NCI-H748 (cell line): ENCODE measurements around the gene MFGE8.
A peak's percentile ranks its signal among the peaks of the same experiment; 100 is the strongest.
"Not testable (repeated sequence)": the region's sequence is repeated elsewhere in the genome, so short reads cannot be mapped to it uniquely, and the experiment has no call there.

Experiments
- DNase-seq: peaks from one replicate; lab custom pipeline; 2025; ENCODE audit not compliant: unreplicated experiment; lab: John Stamatoyannopoulos, UW

The MFGE8 gene, protein sequence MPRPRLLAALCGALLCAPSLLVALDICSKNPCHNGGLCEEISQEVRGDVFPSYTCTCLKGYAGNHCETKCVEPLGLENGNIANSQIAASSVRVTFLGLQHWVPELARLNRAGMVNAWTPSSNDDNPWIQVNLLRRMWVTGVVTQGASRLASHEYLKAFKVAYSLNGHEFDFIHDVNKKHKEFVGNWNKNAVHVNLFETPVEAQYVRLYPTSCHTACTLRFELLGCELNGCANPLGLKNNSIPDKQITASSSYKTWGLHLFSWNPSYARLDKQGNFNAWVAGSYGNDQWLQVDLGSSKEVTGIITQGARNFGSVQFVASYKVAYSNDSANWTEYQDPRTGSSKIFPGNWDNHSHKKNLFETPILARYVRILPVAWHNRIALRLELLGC

DNA sequence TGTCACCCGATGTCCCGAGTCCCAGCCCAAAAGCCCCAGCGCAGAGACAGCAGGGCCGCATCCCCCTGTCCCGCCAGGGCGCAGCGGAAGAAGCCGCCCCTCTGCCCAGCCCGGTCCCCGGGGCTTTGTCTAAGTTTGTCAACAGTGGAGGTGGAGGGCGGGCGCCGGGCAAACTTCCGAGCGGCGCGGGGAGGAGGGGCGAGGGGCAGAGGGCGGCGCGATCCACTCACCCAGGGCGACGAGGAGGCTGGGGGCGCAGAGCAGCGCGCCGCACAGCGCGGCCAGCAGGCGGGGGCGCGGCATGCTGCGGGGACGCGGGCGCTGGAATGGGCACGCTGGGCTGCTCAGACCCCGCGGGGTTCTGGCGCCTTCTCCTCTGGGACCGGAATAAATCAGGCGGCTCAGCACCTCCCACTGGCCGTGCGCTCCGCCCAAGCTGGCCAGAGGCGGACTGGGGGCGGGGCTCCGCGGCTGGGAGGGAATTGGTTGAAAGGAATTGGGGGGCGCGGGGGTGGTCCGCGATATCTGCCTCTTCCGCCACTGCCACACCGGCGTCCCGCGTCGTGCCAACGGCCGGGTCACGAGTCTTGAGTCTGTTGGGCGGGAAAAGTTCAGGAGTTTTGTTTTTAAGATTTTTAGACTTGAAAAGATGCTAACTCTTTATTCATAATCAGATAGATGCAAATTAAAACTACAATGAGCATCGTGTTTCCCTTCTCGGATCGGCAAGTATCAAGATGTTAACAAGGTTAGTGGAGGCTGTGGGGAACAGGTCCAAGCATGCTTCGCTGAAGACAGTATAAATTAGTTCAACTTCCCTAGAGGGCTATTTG, at the start of gene MFGE8:
Gene MFGE8 (minus strand): TSS at position 363 of the 833 bp plus-strand sequence. CDS start 60 bp downstream, at position 303.
- peak; percentile 70 for DNase-seq

DNA sequence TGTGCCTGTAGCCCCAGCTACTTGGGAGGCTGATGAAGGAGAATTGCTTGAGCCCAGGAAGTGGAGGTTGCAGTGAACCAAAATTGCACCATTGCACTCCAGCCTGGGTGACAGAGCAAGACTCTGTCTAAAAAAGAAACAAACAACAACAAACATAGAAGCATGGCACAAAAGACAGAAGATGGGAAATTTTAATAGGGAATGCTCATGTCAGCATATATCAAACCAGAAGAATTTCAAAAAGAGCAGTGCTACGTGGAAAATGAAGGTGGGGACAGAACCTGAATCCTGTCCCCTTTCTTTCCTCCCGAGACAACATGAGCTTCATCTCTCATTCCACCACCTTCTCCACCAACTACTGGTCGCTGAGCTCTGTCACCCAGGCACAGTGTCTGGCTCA, 46.3 kb upstream of the MFGE8 start:
- DNase-seq: no peak

DNA sequence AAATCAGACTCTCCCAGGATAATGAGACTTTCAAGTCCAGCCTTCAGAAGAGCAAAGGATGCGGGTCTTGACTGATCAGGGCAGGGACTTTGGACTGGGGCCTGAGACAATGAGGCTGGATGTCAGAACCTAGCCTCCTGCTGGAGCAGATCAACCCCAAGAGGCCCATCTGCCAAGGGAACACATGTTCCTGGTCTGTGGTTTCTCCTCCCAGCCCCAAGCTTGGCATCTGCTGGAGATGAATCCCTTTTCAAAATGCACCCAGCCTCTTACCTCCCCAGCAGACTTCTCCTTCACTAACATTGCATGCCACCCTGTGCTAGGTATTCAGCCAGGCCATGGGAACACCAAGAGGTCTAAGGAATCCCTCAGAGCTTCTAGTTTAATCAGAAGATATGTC, 43.7 kb upstream of the MFGE8 start:
- no peak for DNase-seq

DNA sequence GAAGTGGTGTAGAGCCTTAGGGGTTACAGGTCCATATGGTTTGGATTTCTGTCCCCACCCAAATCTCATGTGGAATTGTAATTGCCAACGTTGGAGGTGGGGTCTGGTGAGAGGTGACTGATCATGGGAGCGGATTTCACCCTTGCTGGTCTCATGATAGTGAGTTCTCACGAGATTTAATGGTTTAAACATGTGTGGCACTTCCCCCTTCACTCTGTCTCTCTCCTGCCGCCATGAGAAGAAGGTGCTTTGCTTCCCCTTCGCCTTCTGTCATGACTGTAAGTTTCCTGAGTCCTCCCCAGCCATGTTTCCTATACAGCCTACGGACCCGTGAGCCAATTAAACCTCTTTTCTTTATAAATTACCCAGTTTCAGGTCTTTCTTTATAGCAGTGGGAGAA, 43.1 kb upstream of the MFGE8 start:
- no peak for DNase-seq

DNA sequence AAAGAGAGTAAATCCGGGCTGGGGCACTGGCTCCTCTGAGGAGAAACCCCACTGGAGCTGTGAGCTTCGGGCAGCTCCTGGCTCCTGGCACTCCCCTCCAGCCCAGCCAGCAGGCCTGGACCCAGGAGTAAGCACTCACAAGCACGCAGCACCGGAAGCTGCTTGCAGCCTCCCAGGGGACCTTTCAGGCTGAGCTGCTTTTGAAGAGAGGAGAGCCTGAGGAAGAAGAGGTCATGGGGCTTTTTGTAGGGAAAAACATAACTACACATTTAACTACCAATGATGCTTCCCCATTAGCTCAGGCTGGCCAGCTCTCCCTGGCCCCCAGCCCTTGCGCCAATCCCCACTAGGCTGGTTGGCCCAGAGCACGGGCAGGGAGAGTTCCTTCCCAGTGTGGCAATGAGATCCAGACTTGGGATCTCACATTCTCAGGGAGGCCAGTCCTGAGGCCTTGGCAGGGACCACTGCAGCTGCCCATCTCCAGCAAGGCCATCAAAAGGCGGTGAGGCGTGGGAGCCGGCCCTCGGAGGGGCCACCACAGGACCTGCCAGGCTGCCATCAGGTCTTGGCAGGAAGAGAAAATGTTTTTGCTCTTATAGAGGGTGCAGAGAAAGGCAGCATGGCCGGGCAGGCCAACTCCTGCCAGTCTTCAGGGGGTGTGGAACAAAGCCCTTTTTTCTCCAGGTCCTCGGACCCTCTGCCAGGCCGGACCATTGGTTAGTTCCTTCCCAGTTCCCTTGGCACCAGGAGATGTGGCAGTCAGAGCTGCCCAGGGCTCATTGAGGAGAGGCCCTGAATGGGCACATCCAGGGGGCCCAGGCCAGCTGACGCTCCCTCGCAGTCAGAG, 41.5 kb upstream of the MFGE8 start:
- DNase-seq: no peak

DNA sequence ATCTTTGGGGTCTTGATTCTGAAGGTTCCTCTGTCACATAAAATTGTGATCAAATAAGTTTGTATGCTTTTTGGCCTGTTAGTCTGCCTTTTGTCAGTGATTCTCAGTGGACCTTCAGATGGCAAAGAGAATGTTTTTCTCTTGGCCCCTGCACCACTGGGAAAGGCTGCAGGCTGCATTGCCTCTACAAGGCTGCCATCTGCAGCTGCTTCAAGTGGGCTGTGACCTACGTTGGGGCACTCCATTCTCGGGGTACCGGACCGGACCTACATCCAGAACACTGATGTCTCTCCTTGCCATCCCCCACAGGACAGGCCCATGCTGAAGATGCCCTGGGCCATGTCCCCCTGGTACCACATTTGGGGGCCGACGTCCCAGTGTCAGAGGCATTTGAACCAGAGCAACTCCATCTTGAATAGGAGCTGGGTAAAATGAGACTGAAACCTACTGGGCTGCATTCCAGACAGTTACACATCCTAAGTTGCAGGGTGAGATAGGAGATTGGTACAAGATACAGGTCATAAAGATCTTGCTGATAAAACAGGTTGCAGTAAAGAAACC, 37.5 kb upstream of the MFGE8 start:
- no peak for DNase-seq

DNA sequence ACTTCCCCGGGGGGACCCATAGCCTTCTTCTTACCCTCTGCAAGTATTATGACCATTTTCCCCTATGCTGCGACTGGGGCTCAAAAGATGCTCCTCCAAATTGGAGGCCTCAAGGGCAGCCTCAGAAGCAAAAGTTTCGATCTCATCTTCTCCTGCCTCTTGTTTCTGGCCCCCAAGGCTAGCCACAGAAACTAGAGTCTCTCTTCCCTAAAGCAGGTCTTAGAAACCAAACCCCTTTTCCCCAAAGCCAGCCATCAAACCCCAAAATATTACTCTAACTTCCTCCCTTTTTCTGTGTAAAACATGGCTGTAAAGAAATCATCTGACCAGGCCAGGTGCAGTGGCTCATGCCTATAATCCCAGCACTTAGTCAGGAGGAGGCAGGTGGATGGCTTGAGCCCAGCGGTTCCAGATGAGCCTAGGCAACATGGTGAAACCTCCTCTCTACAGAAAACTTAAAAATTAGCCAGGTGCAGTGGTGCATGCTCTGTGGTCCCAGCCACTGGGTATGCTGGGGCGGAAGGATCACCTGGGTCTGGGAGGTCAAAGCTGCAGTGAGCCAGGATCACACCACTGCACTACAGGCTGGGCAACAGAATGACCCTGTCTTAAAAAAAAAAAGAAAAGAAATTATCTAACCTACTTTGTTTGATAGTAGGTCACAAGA, 36.7 kb upstream of the MFGE8 start:
- DNase-seq: no peak

DNA sequence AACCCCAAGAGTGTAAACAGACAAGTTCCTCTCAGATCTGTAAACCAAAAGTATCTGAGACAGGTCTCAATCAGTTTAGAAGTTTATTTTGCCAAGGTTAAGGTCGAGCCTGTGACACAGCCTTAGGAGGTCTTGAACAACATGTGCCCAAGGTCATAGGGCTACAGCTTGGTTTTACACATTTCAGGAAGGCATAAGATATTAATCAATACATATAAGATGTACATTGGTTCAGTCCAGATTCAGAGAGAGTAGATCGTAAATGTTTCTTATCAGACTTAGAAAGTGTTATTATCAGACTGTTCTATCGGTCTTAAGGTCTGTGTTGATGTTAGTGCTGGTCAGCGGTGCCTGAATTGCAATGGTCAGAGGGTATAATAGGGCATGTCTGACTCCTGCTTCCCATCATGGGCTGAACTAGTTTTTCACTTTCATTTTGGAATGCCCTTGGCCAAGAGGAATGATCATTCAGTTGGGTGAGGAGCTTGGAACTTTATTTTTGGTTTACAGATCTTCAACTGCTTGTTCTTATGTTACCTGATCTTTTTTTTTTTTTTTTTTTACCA, 27.0 kb upstream of the MFGE8 start:
- no peak for DNase-seq

DNA sequence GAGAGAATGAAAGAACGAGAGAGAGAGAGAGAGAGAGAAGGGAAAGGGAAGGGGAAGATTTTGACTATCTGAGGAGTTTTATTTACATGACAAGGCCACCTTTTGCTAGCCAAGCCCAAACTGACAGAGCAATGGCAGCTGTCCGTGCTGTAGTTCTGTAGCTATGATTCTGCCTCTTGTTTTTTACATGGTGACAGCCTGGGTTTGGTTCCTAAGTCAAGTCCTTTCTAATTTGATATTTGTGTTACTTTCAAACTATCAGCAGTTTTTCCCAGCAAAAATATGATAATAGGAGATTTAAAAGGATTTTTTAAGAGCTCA, 26.3 kb upstream of the MFGE8 start:
- no peak for DNase-seq

DNA sequence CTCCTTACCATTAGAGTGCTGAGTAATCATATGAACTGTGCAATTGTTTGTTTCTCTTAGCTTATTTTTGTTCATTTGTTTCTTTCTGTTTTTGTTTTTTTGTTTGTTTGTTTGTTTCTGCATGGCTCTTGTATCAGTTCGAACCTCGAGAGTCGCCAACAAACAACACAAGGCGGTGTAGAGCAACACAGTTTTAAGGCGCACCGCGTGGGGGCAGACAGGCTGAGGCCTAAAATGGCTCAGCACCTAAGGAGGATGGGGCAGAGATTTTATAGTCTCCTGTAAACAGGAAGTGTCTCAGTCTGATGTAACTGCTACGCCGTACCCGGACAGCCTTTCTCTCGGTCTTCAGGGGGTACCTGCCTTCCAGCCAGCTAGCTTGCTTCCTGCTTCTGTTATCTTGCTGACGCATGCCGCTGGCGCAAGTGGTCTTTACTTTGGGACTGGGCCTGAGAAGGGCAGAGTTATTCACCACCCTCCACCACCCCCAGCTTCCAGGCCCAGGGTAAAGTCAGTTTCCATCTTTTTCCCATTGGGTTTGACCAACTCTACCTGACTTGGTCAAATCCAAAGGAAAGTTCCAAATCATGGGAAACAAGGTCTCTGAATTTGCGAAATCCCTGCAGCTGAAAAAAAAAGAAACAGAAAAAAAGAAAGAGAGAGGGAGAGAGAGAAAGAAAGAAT, 25.8 kb upstream of the MFGE8 start:
- no peak for DNase-seq

DNA sequence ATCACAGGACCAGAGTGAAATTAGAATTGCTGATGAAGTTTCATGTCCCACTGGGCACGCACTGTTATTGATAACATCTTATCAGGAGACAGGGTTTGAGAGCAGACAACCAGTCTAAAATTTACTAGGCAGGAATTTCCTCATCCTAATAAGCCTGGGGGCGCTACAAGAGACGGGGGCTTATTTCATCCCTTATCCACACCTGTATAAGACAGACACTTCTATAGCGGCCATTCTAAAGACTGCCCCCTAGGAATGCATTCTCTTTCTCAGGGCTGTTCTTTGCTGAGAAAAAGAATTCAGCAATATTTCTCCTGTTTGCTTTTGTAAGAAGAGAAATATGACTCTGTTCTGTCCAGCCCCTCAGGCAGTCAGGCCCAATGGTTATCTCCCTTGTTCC, 21.3 kb upstream of the MFGE8 start:
- not testable (repeated sequence) for DNase-seq

DNA sequence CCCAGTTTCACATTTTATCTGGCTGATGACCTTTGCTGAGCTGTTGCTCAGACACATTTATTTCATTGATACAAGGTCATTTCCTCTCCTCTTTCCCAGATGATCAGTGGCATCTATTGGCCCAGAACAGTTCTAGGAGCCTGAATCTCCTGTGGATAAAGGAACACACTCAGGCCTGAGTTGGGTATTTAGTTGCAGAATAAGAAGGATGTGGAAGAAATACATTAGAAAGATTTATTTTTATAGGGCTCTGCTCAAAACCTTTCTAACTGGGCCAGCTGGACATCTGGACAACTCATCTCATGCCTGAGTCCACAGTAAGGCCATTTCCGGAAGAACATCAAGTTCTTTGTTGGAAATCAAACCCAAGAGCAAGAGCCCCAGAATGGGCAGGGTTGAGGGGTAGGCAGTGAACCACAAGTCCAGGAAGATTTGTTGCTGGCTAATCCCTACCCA, 19.7 kb upstream of the MFGE8 start:
- no peak for DNase-seq

DNA sequence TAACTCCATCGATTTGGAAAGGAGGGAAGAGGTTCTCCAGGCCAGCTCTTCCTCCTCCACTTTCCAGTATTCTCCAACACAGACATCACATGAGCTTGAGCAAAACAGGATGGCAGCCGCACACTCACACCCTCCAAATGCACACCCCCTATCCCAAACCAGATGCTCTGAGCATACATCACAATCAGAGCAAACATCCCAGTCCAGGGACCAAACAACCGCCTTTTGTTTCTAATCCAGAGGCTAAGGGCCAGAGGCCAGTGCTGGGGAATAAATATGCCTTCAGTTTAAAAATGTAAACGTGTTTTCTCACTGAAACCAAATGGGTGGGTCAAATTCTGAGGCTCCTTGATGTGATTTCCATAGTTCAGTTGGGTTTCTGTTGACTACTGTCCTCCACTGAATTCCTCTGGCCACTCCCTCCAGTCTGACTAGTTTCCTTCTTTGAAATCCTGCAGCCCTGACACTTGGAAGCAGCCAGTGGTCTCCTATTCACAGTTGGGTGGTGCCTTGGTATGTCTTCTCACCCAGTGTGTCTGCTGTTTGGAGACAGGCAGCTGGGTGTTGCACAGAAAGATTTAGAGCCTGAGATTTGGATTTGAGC, 19.2 kb upstream of the MFGE8 start:
- no peak for DNase-seq

DNA sequence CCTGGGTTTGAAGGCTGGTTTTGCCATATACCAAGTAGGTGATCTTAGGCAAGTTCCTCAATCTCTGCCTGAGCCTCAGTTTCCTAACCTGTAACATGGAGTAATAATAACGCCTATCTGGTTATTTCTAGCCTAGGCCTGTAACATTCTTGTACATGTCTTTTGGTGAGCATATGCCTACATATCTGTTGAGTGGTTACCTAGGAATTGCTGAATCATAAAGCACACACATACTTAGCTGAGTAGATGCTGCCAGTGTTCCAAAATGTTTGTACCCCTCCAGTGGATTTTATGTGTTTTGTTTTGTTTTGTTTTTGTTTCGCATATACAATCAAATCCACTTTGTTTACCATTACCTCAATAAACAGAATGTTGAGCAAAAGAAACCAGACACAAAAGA, 17.4 kb upstream of the MFGE8 start:
- DNase-seq: no peak

DNA sequence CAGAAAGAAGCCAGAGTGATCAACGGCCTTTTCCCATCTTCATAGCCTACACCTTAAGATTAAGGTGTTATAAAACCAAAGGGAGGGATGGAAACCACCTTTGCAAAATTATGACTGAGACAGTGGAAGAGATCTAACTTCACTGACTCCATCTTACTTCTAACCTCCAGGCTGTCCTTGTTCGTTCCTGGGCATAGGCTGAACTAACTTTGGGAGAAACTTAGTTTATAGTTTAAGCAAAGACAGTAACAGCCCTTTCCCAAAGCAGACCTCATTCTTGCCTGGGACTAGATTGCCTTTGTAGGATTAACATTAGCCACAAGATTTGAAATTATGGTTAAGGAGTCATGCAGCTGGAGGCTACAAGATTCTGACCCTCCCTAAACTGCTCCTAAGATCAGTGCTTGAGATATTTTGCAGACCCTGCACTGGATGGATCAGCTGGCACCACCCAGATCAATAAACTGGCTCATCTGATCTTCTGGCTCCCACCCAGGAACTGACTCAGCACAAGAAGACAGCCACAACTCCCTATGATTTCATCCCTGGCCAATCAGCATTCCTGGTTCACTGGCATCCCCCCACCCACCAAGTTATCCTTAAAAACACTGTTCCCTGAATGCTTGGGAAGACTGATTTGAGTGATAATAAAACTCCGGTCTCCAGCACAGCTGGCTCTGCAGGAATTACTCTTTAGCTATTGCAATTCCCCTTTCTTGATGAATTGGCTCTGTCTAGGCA, 16.3 kb upstream of the MFGE8 start:
- DNase-seq: not testable (repeated sequence)

DNA sequence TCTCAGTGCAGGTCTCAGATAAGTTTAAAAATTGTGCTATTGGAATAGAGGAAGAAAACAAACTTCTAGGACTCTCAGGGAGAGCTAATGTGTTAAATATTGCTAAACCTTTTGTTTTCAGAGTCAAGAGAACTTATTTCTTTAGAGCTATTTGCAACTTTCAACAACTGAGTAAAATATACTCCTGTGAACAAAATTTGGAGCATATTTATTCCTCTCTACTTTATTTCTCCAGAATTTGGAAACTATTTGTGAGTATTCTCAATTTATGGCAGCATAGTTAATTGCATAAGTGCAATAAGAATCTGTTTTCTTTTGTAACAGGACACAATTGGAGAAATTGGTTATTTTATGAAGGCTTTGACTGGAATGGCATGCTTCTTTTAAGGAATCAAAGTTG, 15.0 kb upstream of the MFGE8 start:
- not testable (repeated sequence) for DNase-seq

DNA sequence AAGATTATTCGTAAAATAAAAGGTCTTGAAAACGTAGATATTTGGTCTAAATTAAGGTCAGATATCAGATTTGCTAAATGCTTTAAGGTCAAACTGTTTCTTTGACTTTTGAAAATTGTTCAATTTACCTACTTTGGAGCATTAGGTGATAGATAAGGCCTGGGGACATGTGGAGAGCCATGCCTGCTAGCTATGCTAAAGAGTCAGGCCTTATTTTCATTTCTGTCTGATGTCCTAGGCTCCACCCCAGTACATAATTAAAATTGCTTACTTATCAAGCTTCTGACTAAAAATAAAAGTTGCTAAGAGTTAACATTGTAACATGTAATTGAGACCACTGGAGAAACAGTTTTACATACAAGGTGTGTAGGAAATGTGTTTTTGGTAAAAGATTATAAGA, 12.5 kb upstream of the MFGE8 start:
- not testable (repeated sequence) for DNase-seq

DNA sequence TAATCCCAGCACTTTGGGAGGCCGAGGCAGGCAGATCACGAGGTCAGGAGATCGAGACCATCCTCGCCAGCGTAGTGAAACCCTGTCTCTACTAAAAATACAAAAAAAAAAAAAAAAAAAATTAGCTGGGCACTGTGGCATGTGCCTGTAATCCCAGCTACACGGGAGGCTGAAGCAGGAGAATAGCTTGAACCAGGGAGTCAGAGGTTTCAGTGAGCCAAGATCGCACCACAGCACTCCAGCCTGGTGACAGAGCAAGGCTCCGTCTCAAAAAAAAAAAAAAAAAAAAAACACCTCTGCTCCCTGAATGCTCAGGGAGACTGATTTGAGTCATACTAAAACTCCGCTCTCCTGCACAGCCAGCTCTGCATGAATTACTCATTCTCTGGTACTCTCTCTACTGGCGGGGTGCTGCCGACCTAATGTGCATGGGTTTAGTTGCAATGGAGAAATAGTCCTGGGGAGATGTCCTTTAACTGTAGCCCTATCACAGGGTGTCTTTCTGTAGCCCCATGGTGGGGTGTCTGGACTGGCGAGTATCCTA, 7.8 kb upstream of the MFGE8 start:
- DNase-seq: not testable (repeated sequence)
